Spleen (tissue), 7 donors: Measurements from ENCODE around the gene ABCA1.

Experiments used
- POLR2A ChIP-seq, 3 donors: fragments of 450-650 bp; IDR thresholded peaks; one replicate each; pipeline ENCODE4 v1.5.1; 2017; ENCODE audit warnings: antibody characterized with exemption in 3 of 3, mild to moderate bottlenecking in 1 of 3
- TF ChIP-seq, protein P1 (sequence below), 11 experiments: fragments of 200-600 bp in 7 of 11; fragments of 450-650 bp in 4 of 11; sonication (generic) in 4 of 11; IDR thresholded peaks in 8 of 11; conservative IDR thresholded peaks in 3 of 11; 1 replicate in 7 of 11; 2 replicates in 4 of 11; pipeline versions ENCODE4 v1.4.0 to v1.8.0; 2016 to 2021; ENCODE audit warnings: antibody characterized with exemption in 11 of 11, inconsistent platforms in 4 of 11, mild to moderate bottlenecking in 1 of 11
- donor health status: DM: no; HTN: no; CAD: no; lungs with moderate emphysema.
- donor health status: DM: no; HTN: no; CAD: no.
- donor health status: DM: no; HTN: no; CAD: no.

DNA sequence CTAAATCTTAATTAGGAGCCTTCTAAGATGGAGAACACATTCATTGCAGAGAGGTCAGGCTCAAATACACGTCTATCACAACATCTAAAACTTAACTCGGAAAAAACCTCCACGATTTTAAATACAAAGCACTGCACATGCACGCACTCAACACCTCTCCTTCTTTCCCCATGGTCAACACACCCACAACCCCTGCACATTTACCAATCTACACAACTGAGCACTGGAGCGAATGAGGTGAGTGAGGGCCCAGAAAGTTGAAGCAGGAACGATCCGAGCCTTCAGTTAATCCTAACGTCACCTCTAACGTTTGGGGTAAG, 180.8 kb downstream of the ABCA1 start:
- TF ChIP-seq, protein P1, sequence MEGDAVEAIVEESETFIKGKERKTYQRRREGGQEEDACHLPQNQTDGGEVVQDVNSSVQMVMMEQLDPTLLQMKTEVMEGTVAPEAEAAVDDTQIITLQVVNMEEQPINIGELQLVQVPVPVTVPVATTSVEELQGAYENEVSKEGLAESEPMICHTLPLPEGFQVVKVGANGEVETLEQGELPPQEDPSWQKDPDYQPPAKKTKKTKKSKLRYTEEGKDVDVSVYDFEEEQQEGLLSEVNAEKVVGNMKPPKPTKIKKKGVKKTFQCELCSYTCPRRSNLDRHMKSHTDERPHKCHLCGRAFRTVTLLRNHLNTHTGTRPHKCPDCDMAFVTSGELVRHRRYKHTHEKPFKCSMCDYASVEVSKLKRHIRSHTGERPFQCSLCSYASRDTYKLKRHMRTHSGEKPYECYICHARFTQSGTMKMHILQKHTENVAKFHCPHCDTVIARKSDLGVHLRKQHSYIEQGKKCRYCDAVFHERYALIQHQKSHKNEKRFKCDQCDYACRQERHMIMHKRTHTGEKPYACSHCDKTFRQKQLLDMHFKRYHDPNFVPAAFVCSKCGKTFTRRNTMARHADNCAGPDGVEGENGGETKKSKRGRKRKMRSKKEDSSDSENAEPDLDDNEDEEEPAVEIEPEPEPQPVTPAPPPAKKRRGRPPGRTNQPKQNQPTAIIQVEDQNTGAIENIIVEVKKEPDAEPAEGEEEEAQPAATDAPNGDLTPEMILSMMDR (IDR thresholded peaks at IDR 0.05 in 8 of 11, conservative IDR thresholded peaks at IDR 0.05 in 3 of 11) = no peak
- TF ChIP-seq POLR2A (IDR thresholded peaks at IDR 0.05) = no peak
